Measurements from ENCODE around the gene ZNF813.

DNA sequence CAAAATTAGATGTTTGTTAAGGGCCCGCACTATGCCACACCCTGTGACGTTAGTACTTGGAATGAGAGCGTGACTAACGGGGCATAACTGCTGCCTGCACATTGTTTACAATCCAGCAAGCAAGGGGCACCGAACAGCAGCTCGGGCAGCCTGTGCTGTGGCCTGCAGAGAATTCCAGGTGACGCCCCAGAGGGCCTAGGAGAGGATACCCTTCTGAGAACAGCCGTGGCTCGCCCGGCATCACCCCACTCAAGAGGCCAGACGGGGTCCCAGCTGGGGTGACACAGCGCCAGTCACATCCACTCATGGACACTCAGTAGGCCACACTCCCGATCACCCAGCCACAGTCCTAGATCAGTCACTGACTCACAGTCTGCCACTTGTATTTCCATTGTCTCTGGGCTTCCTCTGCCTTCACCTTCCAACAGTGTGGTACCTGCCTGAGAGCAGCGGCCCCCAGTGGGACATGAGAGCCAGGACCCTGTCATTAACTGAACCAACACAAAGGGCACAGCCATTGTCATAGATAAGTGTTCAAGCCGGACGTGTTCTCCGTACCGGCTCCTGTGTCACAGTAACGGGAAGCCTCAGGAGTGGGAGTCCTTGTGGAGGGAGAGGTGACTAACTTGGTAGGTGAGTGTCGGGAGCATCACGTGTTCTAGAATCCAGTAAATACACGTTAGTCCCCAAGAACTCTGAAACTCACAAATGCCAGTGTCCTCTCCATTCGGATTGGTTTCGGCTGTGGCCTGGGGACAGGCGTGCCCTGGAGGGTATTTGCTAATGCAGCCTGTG is 77.9 kb downstream of the ZNF813 start:
- TF ChIP-seq, protein P1, sequence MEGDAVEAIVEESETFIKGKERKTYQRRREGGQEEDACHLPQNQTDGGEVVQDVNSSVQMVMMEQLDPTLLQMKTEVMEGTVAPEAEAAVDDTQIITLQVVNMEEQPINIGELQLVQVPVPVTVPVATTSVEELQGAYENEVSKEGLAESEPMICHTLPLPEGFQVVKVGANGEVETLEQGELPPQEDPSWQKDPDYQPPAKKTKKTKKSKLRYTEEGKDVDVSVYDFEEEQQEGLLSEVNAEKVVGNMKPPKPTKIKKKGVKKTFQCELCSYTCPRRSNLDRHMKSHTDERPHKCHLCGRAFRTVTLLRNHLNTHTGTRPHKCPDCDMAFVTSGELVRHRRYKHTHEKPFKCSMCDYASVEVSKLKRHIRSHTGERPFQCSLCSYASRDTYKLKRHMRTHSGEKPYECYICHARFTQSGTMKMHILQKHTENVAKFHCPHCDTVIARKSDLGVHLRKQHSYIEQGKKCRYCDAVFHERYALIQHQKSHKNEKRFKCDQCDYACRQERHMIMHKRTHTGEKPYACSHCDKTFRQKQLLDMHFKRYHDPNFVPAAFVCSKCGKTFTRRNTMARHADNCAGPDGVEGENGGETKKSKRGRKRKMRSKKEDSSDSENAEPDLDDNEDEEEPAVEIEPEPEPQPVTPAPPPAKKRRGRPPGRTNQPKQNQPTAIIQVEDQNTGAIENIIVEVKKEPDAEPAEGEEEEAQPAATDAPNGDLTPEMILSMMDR (IDR thresholded peaks at IDR 0.05; ENCODE audit: low read length), result no peak
- no peak for TF ChIP-seq EZH2 (optimal IDR thresholded peaks at IDR 0.05; ENCODE audit: low read depth, low read length)

All from MM.1S (cell line).